ENCODE data around the gene PPIF.

Gene PPIF

GRCh38 chr10:79394664-79395063 lies 47.4 kb downstream of the PPIF start:
- Histone ChIP-seq H3K4me2 (ENCODE audit: low read length) (no peak overlapping the region), H3K4me1 (ENCODE audit: low read length) (no peaks in the 10 kb centered on the region), H4K20me1 (ENCODE audit: insufficient read depth, low read length) (no peaks in the 10 kb centered on the region), H3K27me3 (ENCODE audit: low read depth, low read length) (no peaks in the 10 kb centered on the region), H2AFZ (ENCODE audit: low read depth, low read length) (no peak overlapping the region), H3K36me3 (replicated peaks; ENCODE audit: low read depth, low read length) (no peaks in the 10 kb centered on the region), H3K4me3 (ENCODE audit: low read length) (no peak overlapping the region), H3K27ac (ENCODE audit: low read length) (no peak overlapping the region), H3K9ac (ENCODE audit: low read length) (no peak overlapping the region), H3K79me2 (ENCODE audit: low read length) (no peaks in the 10 kb centered on the region), H3K9me3 (ENCODE audit: insufficient read depth, low read length) (no peaks in the 10 kb centered on the region)
- TF ChIP-seq CTCF (IDR thresholded peaks at IDR 0.05; ENCODE audit: low read depth, low read length): no peak
- TF ChIP-seq EZH2phosphoT487 (IDR thresholded peaks at IDR 0.05; ENCODE audit: low read depth): no peak

- no peaks in the 10 kb centered on the region for H3K4me1 ChIP-seq (ENCODE audit: low read length)
These were observed 49.3 kb downstream of the PPIF start for GRCh38 chr10:79396520-79396919.

GRCh38 chr10:79397051-79397450 lies 49.8 kb downstream of the PPIF start:
- H3K79me2 ChIP-seq (ENCODE audit: low read length): no peaks in the 10 kb centered on the region
- no peaks in the 10 kb centered on the region for H3K9me3 ChIP-seq (ENCODE audit: insufficient read depth, low read length)
- no peak overlapping the region for H2AFZ ChIP-seq (ENCODE audit: low read depth, low read length)
- H3K27me3 ChIP-seq (ENCODE audit: low read depth, low read length): no peaks in the 10 kb centered on the region
- no peak overlapping the region for H3K9ac ChIP-seq (ENCODE audit: low read length)
- H3K36me3 ChIP-seq (replicated peaks; ENCODE audit: low read depth, low read length): no peaks in the 10 kb centered on the region
- no peaks in the 10 kb centered on the region for H4K20me1 ChIP-seq (ENCODE audit: insufficient read depth, low read length)
- H3K4me3 ChIP-seq (ENCODE audit: low read length): no peak overlapping the region
- H3K4me1 ChIP-seq (ENCODE audit: low read length): no peaks in the 10 kb centered on the region
- H3K27ac ChIP-seq (ENCODE audit: low read length): no peak overlapping the region
- H3K4me2 ChIP-seq (ENCODE audit: low read length): no peak overlapping the region
- TF ChIP-seq EZH2phosphoT487 (IDR thresholded peaks at IDR 0.05; ENCODE audit: low read depth) (no peak), CTCF (IDR thresholded peaks at IDR 0.05; ENCODE audit: low read depth, low read length) (no peak)

More at GRCh38 chr10:79396520-79396919, 49.3 kb downstream of the PPIF start:
- Histone ChIP-seq H3K36me3 (replicated peaks; ENCODE audit: low read depth, low read length) (no peaks in the 10 kb centered on the region), H3K9ac (ENCODE audit: low read length) (no peak overlapping the region), H3K27ac (ENCODE audit: low read length) (no peak overlapping the region), H3K4me2 (ENCODE audit: low read length) (no peak overlapping the region), H4K20me1 (ENCODE audit: insufficient read depth, low read length) (no peaks in the 10 kb centered on the region), H3K4me3 (ENCODE audit: low read length) (no peak overlapping the region), H3K79me2 (ENCODE audit: low read length) (no peaks in the 10 kb centered on the region), H2AFZ (ENCODE audit: low read depth, low read length) (no peak overlapping the region), H3K27me3 (ENCODE audit: low read depth, low read length) (no peaks in the 10 kb centered on the region), H3K9me3 (ENCODE audit: insufficient read depth, low read length) (no peaks in the 10 kb centered on the region)
- no peak for TF ChIP-seq CTCF (IDR thresholded peaks at IDR 0.05; ENCODE audit: low read depth, low read length)
- no peak for TF ChIP-seq EZH2phosphoT487 (IDR thresholded peaks at IDR 0.05; ENCODE audit: low read depth)

- no peak overlapping the region for H3K4me2 ChIP-seq (ENCODE audit: low read length)
- H3K79me2 ChIP-seq (ENCODE audit: low read length): no peaks in the 10 kb centered on the region
- no peak overlapping the region for H3K9ac ChIP-seq (ENCODE audit: low read length)
- no peak overlapping the region for H3K27ac ChIP-seq (ENCODE audit: low read length)
- no peaks in the 10 kb centered on the region for H3K36me3 ChIP-seq (replicated peaks; ENCODE audit: low read depth, low read length)
- no peaks in the 10 kb centered on the region for H4K20me1 ChIP-seq (ENCODE audit: insufficient read depth, low read length)
- H3K4me1 ChIP-seq (ENCODE audit: low read length): no peaks in the 10 kb centered on the region
- no peaks in the 10 kb centered on the region for H3K27me3 ChIP-seq (ENCODE audit: low read depth, low read length)
- TF ChIP-seq CTCF (IDR thresholded peaks at IDR 0.05; ENCODE audit: low read depth, low read length) (no peak), EZH2phosphoT487 (IDR thresholded peaks at IDR 0.05; ENCODE audit: low read depth) (no peak)
- H2AFZ ChIP-seq (ENCODE audit: low read depth, low read length): no peak overlapping the region
- no peaks in the 10 kb centered on the region for H3K9me3 ChIP-seq (ENCODE audit: insufficient read depth, low read length)
- H3K4me3 ChIP-seq (ENCODE audit: low read length): no peak overlapping the region
These were observed 50.5 kb downstream of the PPIF start for GRCh38 chr10:79397575-79398303.

Data from OCI-LY3 (cell line).